ENCODE measurements around the gene PRKAG2. TPM values are rescaled to one million over a fixed set of nuclear protein-coding genes. Genes with fewer than 3 reads are reported as not detected.

The PRKAG2 gene
- total RNA-seq, 1 donor from 2014 or later: 22.6 TPM

DNA sequence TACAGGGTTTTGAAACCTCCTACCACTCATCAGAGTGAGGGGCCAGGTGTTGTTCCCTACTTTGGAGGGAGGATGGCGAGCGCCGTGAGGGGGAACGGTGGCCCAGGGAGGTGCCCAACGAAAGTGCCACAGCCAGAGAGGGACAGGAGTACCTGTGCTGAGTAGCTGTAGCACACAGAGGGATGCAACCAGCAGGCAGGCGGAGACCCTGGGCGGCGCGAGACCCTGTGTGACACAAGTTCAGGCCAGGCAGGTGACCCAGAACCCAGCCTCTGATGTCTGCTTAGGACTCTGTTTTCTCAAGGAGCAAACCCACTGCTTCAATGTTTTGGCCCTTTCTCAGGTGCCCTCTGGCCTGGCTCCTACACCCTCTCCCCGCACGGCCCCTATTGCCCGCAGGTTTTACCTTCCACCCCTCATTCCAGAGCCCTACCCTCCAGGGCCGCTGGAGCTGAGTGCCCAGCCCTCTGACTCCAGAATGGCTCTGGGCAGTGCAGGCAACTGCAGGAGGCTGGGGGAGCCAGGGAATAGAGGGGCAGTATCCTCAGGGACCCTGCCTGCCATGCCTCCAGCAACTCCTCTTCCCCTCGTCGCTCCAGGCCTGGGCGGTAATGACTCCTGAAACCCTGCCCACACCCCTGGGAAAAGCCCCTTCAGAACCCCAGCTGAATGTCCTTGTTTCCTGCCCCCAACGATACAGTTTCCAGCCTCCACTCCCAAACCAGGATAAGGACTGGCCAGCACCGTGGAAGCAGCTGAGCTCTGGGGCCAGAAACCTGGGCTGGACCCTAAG is 193.1 kb downstream of the PRKAG2 start:
- no peak for DNase-seq (ENCODE audit: low read depth)

GRCh38 chr7:151682831-151683614 is 193.9 kb downstream of the PRKAG2 start:
- no peak for DNase-seq (ENCODE audit: low read depth)

GRCh38 chr7:151681726-151682125 is 195.2 kb downstream of the PRKAG2 start:
- no peak for DNase-seq (ENCODE audit: low read depth)

DNA sequence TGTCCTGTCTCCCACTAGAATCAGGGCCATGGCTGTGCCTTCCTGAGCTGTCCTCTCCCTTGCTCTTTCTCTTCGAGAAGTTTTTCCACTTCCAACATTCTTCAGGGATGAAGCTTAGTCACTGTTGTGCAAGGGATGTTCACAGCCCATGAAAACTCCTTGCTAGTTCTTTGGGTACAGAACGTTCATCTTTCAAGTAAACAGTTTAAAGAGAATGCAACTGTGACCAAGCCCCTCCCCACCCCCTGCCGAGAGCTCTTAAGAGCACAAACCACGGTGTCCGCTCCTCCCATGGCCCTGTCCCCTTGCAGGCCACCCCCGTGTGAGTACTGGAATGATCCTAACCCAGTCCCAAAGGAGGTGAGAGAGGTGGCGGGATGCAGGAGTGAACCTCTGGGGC is 196.1 kb downstream of the PRKAG2 start:
- no peak for DNase-seq (ENCODE audit: low read depth)

- DNase-seq (ENCODE audit: low read depth): no peak
These were observed 196.9 kb downstream of the PRKAG2 start for GRCh38 chr7:151679881-151680612.

DNA sequence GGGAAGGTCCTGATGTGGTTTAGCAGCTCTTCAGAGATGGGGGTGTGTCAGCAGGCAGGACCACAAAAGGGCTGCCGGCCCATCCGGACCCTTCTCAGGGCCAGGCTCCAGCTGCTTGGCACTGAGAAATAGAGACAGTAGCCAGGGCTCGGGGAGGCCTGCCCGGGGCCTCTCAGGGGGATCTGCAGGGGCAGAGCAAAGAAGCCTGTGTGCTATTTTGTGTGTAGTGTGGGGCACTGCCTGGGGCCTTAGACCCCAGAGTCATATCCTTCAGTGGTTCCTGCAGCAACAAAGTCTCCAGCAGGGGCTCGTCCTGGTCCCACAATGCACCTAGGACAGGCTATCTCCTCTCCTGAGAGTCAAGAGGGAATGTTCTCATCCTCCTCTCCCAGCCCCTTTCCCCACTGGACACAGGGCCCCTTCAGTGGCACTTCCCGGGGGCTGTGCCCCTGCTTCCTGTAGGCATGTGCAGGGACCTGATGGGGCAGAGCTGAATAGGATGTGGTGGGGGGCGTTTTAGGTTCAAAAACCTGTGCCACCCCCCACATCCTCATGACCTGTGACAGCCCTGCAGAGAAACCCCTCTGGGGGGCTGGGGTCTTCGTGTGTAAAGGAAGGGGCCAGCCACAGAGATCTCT is 197.7 kb downstream of the PRKAG2 start:
- no peak for DNase-seq (ENCODE audit: low read depth)

DNA sequence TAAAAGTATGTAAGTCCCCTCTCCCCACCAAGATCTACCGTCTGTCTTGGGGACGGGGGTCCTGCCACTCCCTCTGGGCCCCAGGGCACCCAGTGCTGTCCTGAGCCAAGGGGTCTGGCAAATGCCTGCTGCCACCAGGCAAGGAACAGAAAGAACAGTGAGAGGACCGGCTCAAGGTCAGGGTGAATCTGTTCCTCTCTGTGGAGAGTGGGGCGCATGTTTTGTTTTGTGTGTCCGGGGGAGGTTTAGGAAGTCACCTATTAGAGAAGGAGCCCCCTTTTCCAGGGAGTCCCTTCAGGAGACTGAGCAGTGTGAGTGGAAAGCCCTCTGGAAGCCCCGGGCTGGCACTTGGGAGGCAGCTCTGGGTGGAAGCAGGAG is 198.7 kb downstream of the PRKAG2 start:
- DNase-seq (ENCODE audit: low read depth): no peak

GRCh38 chr7:151677581-151678226 is 199.2 kb downstream of the PRKAG2 start:
- DNase-seq (ENCODE audit: low read depth): no peak

DNA sequence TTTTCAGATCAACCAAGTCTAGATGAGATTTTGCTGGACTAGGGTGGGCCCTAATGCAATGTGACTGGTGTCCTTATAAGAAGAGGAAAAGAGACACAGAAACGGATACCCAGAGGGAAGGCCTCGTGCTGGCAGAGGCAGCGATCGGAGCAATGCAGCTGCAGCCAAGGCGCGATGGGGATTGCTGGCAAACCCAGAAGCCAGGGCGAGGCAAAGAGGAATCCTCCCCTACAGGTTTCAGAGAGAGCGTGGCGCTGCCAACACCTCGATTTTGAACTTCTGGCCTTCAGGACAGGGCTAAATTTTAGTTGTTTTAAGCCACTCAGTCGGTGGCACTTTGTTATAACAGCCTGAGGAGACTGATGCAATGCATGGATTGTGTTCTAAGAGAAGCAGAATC is 200.2 kb downstream of the PRKAG2 start:
- no peak for DNase-seq (ENCODE audit: low read depth)

GRCh38 chr7:151675196-151675920 is 201.6 kb downstream of the PRKAG2 start:
- no peak for DNase-seq (ENCODE audit: low read depth)

DNA sequence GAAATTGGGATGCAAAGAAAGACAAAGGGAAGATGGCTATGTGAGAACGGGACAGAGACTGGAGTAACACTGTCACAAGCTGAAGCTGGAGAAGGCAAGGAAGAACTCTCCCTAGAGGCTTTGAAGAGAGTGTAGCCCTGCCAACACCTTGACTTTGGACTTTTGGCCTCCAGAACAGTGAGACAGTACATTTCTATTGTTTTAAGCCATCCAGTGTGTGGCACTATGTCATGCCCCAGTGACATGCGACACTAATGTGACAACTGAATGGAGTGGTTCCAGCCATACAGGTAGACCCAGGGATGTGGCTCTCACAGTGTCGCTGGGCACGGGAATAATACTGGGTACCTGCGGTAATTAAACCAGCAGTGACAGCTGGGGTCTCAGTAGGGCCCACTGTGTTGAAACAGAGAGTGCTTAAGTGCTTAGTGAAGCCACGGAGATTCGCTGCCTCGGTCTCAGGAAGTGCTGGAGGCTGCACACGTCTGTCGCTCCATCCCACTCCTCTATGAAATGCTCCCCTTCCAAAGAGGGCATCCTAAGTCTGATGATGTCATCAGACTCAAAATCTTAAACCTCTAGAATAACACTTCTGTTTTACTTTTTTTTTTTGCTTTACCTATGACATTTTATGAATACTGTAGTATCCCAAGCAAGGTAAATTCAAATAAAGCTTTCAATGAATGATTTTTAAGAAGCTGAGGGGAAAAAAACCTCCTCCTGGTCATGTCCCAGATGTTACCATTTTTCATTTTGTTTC is 202.6 kb downstream of the PRKAG2 start:
- no peak for DNase-seq (ENCODE audit: low read depth)

DNA sequence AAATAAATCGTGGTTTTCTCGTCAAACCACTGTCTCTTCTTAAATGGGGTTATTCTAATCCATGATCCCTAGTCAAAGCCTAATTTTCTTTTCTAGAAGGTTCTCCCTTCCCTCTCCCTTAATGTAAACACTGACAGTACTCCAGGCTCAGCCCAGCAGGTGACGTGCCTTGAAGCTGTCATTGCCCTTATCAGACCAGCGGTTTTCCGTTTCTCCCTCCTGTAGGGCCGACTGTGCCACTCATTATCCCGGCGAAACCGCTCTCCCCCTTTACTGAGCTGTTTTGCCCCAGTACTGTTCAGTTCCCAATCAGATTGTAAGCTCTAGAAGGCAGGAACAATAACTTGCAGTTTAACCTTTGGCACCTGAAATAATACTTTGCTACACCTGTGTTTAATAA is 203.7 kb downstream of the PRKAG2 start:
- no peak for DNase-seq (ENCODE audit: low read depth)

GRCh38 chr7:151672716-151673115 is 204.2 kb downstream of the PRKAG2 start:
- no peak for DNase-seq (ENCODE audit: low read depth)

DNA sequence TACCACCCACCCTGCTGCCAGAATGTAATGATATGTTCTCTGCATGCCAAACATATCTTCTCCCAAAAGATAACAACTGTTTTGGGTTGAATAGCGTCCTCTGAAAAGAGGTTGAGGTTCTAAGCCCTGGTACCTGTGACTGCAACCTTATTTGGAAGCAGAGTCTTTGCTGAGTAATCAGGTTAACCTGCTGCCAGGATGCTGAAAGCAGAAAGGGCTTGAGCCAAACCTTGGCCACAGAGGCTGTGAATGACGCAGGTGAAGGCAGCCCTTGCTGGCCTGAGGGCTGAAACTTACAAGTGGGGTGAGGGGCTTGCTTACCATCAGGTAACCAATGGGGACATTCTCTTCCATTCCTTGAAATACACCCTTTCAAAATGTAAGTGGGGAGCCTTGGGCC is 205.4 kb downstream of the PRKAG2 start:
- no peak for DNase-seq (ENCODE audit: low read depth)

- DNase-seq (ENCODE audit: low read depth): no peak
These were observed 207.2 kb downstream of the PRKAG2 start for GRCh38 chr7:151669762-151670161.

DNA sequence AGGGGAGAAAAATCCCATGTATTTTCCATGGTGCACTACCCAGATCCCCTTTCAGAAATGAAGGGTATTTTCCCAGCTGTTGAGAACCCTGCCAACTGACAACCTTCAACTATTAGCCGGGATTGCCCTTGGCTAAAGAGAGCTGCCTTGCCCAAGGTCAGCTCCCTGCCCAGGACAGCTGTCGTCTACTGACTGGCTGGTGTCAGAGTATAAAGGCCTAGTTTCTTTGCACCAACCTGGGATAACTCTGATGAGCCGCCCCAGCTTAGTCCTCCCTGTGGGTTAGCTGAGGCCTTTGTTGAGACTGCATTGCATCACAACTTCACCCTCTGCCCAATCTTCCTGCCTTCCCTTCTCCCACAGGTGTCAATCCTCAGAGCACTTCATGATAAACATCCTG is 210.0 kb downstream of the PRKAG2 start:
- peak; percentile 89 for DNase-seq (ENCODE audit: low read depth)

GRCh38 chr7:151665368-151665767 is 211.5 kb downstream of the PRKAG2 start:
- peak; percentile 93 for DNase-seq (ENCODE audit: low read depth)

GRCh38 chr7:151664268-151664667 is 212.6 kb downstream of the PRKAG2 start:
- no peak for DNase-seq (ENCODE audit: low read depth)

GRCh38 chr7:151663382-151664100 is 213.4 kb downstream of the PRKAG2 start:
- DNase-seq (ENCODE audit: low read depth): no peak

Measured in myocyte (in vitro differentiated cells).